ENCODE results near the gene VPS13D. TPM values are rescaled to one million over a fixed set of nuclear protein-coding genes. Genes with fewer than 3 reads are reported as not detected.
"Not testable (repeated sequence)": the region's sequence is repeated elsewhere in the genome, so short reads cannot be mapped to it uniquely, and the experiment has no call there.

Gene VPS13D
- total RNA-seq, 1 donor from 2014 or later = 25.8 TPM

- no peak for FAIRE-seq
- Histone ChIP-seq H3K4me3 (ENCODE audit: low read depth, low read length) (no peak overlapping the region), H3K27me3 (ENCODE audit: control insufficient read depth, insufficient read depth, low read length) (peaks cover 14% of the 10 kb centered on the region), H3K36me3 (ENCODE audit: control insufficient read depth, insufficient read depth, low read length) (no peaks in the 10 kb centered on the region)
- no peak for TF ChIP-seq CTCF (IDR thresholded peaks at IDR 0.05; ENCODE audit: insufficient read depth, low read length, severe bottlenecking)
- no peak for DNase-seq (ENCODE audit: low read depth)
Observed at GRCh38 chr1:12537906-12538461, 308.2 kb downstream of the VPS13D start.

GRCh38 chr1:12538536-12538935, 308.7 kb downstream of the VPS13D start:
- H3K4me3 ChIP-seq (ENCODE audit: low read depth, low read length); DNase-seq (ENCODE audit: low read depth); FAIRE-seq; H3K36me3 ChIP-seq (ENCODE audit: control insufficient read depth, insufficient read depth, low read length): not testable (repeated sequence)
- peaks cover 14% of the 10 kb centered on the region for H3K27me3 ChIP-seq (ENCODE audit: control insufficient read depth, insufficient read depth, low read length)

- TF ChIP-seq CTCF (IDR thresholded peaks at IDR 0.05; ENCODE audit: insufficient read depth, low read length, severe bottlenecking) = no peak
- Histone ChIP-seq H3K27me3 (ENCODE audit: control insufficient read depth, insufficient read depth, low read length) (peaks cover 14% of the 10 kb centered on the region), H3K36me3 (ENCODE audit: control insufficient read depth, insufficient read depth, low read length) (no peaks in the 10 kb centered on the region), H3K4me3 (ENCODE audit: low read depth, low read length) (no peak overlapping the region)
- FAIRE-seq (no peak), DNase-seq (ENCODE audit: low read depth) (no peak)
Observed at GRCh38 chr1:12539320-12539704, 309.5 kb downstream of the VPS13D start.

- DNase-seq (ENCODE audit: low read depth) = no peak
- FAIRE-seq = no peak
- no peak for TF ChIP-seq CTCF (IDR thresholded peaks at IDR 0.05; ENCODE audit: insufficient read depth, low read length, severe bottlenecking)
Observed at GRCh38 chr1:12539705-12540579, 310.1 kb downstream of the VPS13D start.

GRCh38 chr1:12540580-12541273, 310.9 kb downstream of the VPS13D start:
- TF ChIP-seq CTCF (IDR thresholded peaks at IDR 0.05; ENCODE audit: insufficient read depth, low read length, severe bottlenecking) = no peak
- Histone ChIP-seq H3K27me3 (ENCODE audit: control insufficient read depth, insufficient read depth, low read length) (peaks cover 16% of the 10 kb centered on the region), H3K36me3 (ENCODE audit: control insufficient read depth, insufficient read depth, low read length) (no peaks in the 10 kb centered on the region), H3K4me3 (ENCODE audit: low read depth, low read length) (no peak overlapping the region)
- DNase-seq (ENCODE audit: low read depth) (no peak), FAIRE-seq (no peak)

More at GRCh38 chr1:12539705-12540579, 310.1 kb downstream of the VPS13D start:
- Histone ChIP-seq H3K27me3 (ENCODE audit: control insufficient read depth, insufficient read depth, low read length) (peaks cover 14% of the 10 kb centered on the region), H3K4me3 (ENCODE audit: low read depth, low read length) (no peak overlapping the region), H3K36me3 (ENCODE audit: control insufficient read depth, insufficient read depth, low read length) (no peaks in the 10 kb centered on the region)

Measured in bronchial epithelial cell (primary cell).